ENCODE data around the gene PLAU. TPM values are rescaled to one million over a fixed set of nuclear protein-coding genes. Genes with fewer than 3 reads are reported as not detected.
A peak's percentile ranks its signal among the peaks of the same experiment; 100 is the strongest.

PLAU gene
- polyA plus RNA-seq, 4 donors, result 1.3 to 21.5 (median 6.4) TPM

DNA sequence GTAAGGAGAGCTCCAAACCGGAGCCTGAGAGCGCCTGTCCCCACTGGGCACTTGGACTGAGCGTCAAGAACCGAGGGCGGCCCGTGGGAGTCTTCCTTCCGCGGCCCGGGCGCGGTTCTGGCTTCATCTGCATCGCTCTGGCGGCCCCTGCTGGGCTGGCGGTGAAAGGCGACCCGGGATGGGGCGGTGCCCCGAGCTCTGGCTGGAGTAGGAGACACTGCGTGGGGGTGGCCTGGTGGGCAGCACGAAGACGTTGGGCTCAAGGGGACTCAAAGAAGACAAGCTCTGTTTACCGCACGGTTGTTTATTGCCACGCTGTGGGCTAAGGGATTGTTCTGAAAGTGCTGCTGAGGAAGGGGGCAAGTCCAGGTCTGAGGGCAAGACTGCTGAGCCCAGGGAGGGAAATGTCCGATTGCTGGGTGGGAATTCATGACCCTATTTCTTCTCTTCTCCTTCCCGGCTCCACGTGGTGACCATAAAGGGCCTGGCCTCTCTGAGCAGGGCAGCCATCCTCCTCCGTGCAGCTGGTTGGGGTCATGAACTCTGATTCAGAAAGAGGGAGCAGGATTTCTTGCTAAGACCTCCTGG, 29.8 kb downstream of the PLAU start:
- H3K4me1 ChIP-seq (ENCODE audit: control insufficient read depth in 3 of 3, insufficient read depth in 2 of 3, low read depth in 1 of 3, low read length in 2 of 3), result peaks cover 0 to 5% (median 0%) of the 10 kb centered on the region in 3 donors
- FAIRE-seq, result no peak
- H3K36me3 ChIP-seq (ENCODE audit: control insufficient read depth in 3 of 3, insufficient read depth in 2 of 3, low read depth in 1 of 3, low read length in 3 of 3), result no peaks in the 10 kb centered on the region
- H3K27me3 ChIP-seq (ENCODE audit: control insufficient read depth in 3 of 3, insufficient read depth in 3 of 3, low read length in 3 of 3), result no peaks in the 10 kb centered on the region
- no peak overlapping the region for H3K4me3 ChIP-seq (ENCODE audit: low read depth in 1 of 3, low read length in 3 of 3)
- 1 to 5% (median 2%) methylated on average over 28 of the region's 28 CpGs for WGBS, 3 donors
- H3K9me3 ChIP-seq (ENCODE audit: control insufficient read depth in 2 of 2, insufficient read depth in 1 of 2, low read depth in 1 of 2, low read length in 1 of 2), result peaks cover 0 to 6% of the 10 kb centered on the region in 2 donors
- H3K27ac ChIP-seq (ENCODE audit: low read depth in 1 of 3, low read length in 2 of 3), result peak overlapping the region in 1 of 3 donors; percentile 29
- peak; percentile 72 to 87 for DNase-seq

GRCh38 chr10:73941300-73941699, 30.4 kb downstream of the PLAU start:
- H3K27ac ChIP-seq (ENCODE audit: low read depth in 1 of 3, low read length in 2 of 3), result peak overlapping the region in 1 of 3 donors; percentile 29
- no peak for FAIRE-seq

GRCh38 chr10:73944356-73945100, 33.6 kb downstream of the PLAU start:
- Histone ChIP-seq H3K9me3 (ENCODE audit: control insufficient read depth in 2 of 2, insufficient read depth in 1 of 2, low read depth in 1 of 2, low read length in 1 of 2) (peaks cover 0 to 6% of the 10 kb centered on the region in 2 donors), H3K27ac (ENCODE audit: low read depth in 1 of 3, low read length in 2 of 3) (no peak overlapping the region), H3K4me3 (ENCODE audit: low read depth in 1 of 3, low read length in 3 of 3) (no peak overlapping the region), H3K4me1 (ENCODE audit: control insufficient read depth in 3 of 3, insufficient read depth in 2 of 3, low read depth in 1 of 3, low read length in 2 of 3) (peaks cover 0 to 5% (median 0%) of the 10 kb centered on the region in 3 donors), H3K36me3 (ENCODE audit: control insufficient read depth in 3 of 3, insufficient read depth in 2 of 3, low read depth in 1 of 3, low read length in 3 of 3) (no peaks in the 10 kb centered on the region), H3K27me3 (ENCODE audit: control insufficient read depth in 3 of 3, insufficient read depth in 3 of 3, low read length in 3 of 3) (no peaks in the 10 kb centered on the region)
- 95 to 97% (median 97%) methylated on average over 22 to 35 of the region's 35 CpGs for WGBS, 3 donors
- no peak for DNase-seq
- no peak for FAIRE-seq

More at GRCh38 chr10:73941300-73941699, 30.4 kb downstream of the PLAU start:
- WGBS, 3 donors, result 94 to 96% (median 95%) methylated on average over 2 of the region's 2 CpGs
- Histone ChIP-seq H3K4me3 (ENCODE audit: low read depth in 1 of 3, low read length in 3 of 3) (no peak overlapping the region), H3K4me1 (ENCODE audit: control insufficient read depth in 3 of 3, insufficient read depth in 2 of 3, low read depth in 1 of 3, low read length in 2 of 3) (peaks cover 0 to 5% (median 0%) of the 10 kb centered on the region in 3 donors), H3K27me3 (ENCODE audit: control insufficient read depth in 3 of 3, insufficient read depth in 3 of 3, low read length in 3 of 3) (no peaks in the 10 kb centered on the region), H3K9me3 (ENCODE audit: control insufficient read depth in 2 of 2, insufficient read depth in 1 of 2, low read depth in 1 of 2, low read length in 1 of 2) (peaks cover 0 to 6% of the 10 kb centered on the region in 2 donors), H3K36me3 (ENCODE audit: control insufficient read depth in 3 of 3, insufficient read depth in 2 of 3, low read depth in 1 of 3, low read length in 3 of 3) (no peaks in the 10 kb centered on the region)
- no peak for DNase-seq

GRCh38 chr10:73946253-73947145, 35.6 kb downstream of the PLAU start:
- H3K27me3 ChIP-seq (ENCODE audit: control insufficient read depth in 3 of 3, insufficient read depth in 3 of 3, low read length in 3 of 3), result no peaks in the 10 kb centered on the region
- no peaks in the 10 kb centered on the region for H3K4me1 ChIP-seq (ENCODE audit: control insufficient read depth in 3 of 3, insufficient read depth in 2 of 3, low read depth in 1 of 3, low read length in 2 of 3)
- no peak overlapping the region for H3K27ac ChIP-seq (ENCODE audit: low read depth in 1 of 3, low read length in 2 of 3)
- peaks cover 0 to 6% of the 10 kb centered on the region in 2 donors for H3K9me3 ChIP-seq (ENCODE audit: control insufficient read depth in 2 of 2, insufficient read depth in 1 of 2, low read depth in 1 of 2, low read length in 1 of 2)
- DNase-seq, result no peak
- WGBS, 3 donors, result 78 to 86% (median 82%) methylated on average over 9 of the region's 9 CpGs
- H3K4me3 ChIP-seq (ENCODE audit: low read depth in 1 of 3, low read length in 3 of 3), result no peak overlapping the region
- no peak for FAIRE-seq
- no peaks in the 10 kb centered on the region for H3K36me3 ChIP-seq (ENCODE audit: control insufficient read depth in 3 of 3, insufficient read depth in 2 of 3, low read depth in 1 of 3, low read length in 3 of 3)

- Histone ChIP-seq H3K4me1 (ENCODE audit: control insufficient read depth in 3 of 3, insufficient read depth in 2 of 3, low read depth in 1 of 3, low read length in 2 of 3) (no peaks in the 10 kb centered on the region), H3K36me3 (ENCODE audit: control insufficient read depth in 3 of 3, insufficient read depth in 2 of 3, low read depth in 1 of 3, low read length in 3 of 3) (no peaks in the 10 kb centered on the region), H3K27me3 (ENCODE audit: control insufficient read depth in 3 of 3, insufficient read depth in 3 of 3, low read length in 3 of 3) (no peaks in the 10 kb centered on the region), H3K9me3 (ENCODE audit: control insufficient read depth in 2 of 2, insufficient read depth in 1 of 2, low read depth in 1 of 2, low read length in 1 of 2) (peaks cover 0 to 6% of the 10 kb centered on the region in 2 donors), H3K27ac (ENCODE audit: low read depth in 1 of 3, low read length in 2 of 3) (no peak overlapping the region), H3K4me3 (ENCODE audit: low read depth in 1 of 3, low read length in 3 of 3) (no peak overlapping the region)
- no peak for FAIRE-seq
- WGBS, 3 donors, result 85 to 90% (median 90%) methylated on average over 10 of the region's 10 CpGs
- no peak for DNase-seq
Observed at GRCh38 chr10:73948947-73949633, 38.2 kb downstream of the PLAU start.

GRCh38 chr10:73950155-73950948, 39.4 kb downstream of the PLAU start:
- FAIRE-seq (no peak), DNase-seq (no peak)
- WGBS, 3 donors, result 80 to 93% (median 90%) methylated on average over 13 of the region's 13 CpGs

DNA sequence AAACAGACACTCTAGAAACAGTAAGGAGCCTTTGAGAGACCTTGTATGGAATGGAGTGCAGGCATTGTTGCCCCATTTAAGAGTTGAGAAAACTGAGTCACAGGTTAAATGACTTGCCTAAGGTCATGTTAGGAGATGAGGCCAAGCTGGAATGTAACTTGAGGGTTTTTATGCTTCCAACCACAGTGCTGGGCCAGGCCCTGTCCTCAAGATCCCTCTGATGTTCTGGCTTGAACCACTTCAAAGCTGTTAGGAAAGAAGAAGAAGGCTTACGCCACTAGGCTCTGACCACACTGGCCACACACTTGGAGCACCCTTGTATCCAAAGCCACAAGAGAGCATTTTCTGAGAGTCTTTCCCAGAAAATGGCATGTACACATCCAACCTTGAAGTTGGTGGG, 42.7 kb downstream of the PLAU start:
- Histone ChIP-seq H3K9me3 (ENCODE audit: control insufficient read depth in 2 of 2, insufficient read depth in 1 of 2, low read depth in 1 of 2, low read length in 1 of 2) (no peaks in the 10 kb centered on the region), H3K27me3 (ENCODE audit: control insufficient read depth in 3 of 3, insufficient read depth in 3 of 3, low read length in 3 of 3) (no peaks in the 10 kb centered on the region), H3K27ac (ENCODE audit: low read depth in 1 of 3, low read length in 2 of 3) (no peak overlapping the region), H3K4me1 (ENCODE audit: control insufficient read depth in 3 of 3, insufficient read depth in 2 of 3, low read depth in 1 of 3, low read length in 2 of 3) (peaks cover 0 to 14% (median 0%) of the 10 kb centered on the region in 3 donors), H3K36me3 (ENCODE audit: control insufficient read depth in 3 of 3, insufficient read depth in 2 of 3, low read depth in 1 of 3, low read length in 3 of 3) (no peaks in the 10 kb centered on the region), H3K4me3 (ENCODE audit: low read depth in 1 of 3, low read length in 3 of 3) (no peak overlapping the region)
- DNase-seq (no peak), FAIRE-seq (no peak)
- 81 to 100% (median 89%) methylated on average over 1 of the region's 1 CpG for WGBS, 3 donors

More at GRCh38 chr10:73950155-73950948, 39.4 kb downstream of the PLAU start:
- peaks cover 0 to 2% of the 10 kb centered on the region in 2 donors for H3K9me3 ChIP-seq (ENCODE audit: control insufficient read depth in 2 of 2, insufficient read depth in 1 of 2, low read depth in 1 of 2, low read length in 1 of 2)
- H3K27me3 ChIP-seq (ENCODE audit: control insufficient read depth in 3 of 3, insufficient read depth in 3 of 3, low read length in 3 of 3), result no peaks in the 10 kb centered on the region
- H3K36me3 ChIP-seq (ENCODE audit: control insufficient read depth in 3 of 3, insufficient read depth in 2 of 3, low read depth in 1 of 3, low read length in 3 of 3), result no peaks in the 10 kb centered on the region
- peak overlapping the region in 1 of 3 donors; percentile 11 for H3K27ac ChIP-seq (ENCODE audit: low read depth in 1 of 3, low read length in 2 of 3)
- H3K4me1 ChIP-seq (ENCODE audit: control insufficient read depth in 3 of 3, insufficient read depth in 2 of 3, low read depth in 1 of 3, low read length in 2 of 3), result no peaks in the 10 kb centered on the region
- no peak overlapping the region for H3K4me3 ChIP-seq (ENCODE audit: low read depth in 1 of 3, low read length in 3 of 3)
